Thoracic aorta (tissue), 2 donors: ENCODE results near the gene MAP1LC3B. TPM values are rescaled to one million over a fixed set of nuclear protein-coding genes. Genes with fewer than 3 reads are reported as not detected.

ENCODE experiments used
- ATAC-seq: fragments of 150-250 bp; one replicate; pipeline ENCODE4 v1.8.0; 2017; ENCODE audit warnings: low read depth; ENCODE audit not compliant: insufficient number of reproducible peaks, low FRiP score
- DNase-seq: peaks from one replicate; pipeline ENCODE4 v3.0.0-alpha.2; 2020; ENCODE audit warnings: low spot score
- H3K27ac ChIP-seq, 2 donors: fragments of 200-600 bp; sonication (generic); 1 replicate in 1 of 2; 2 replicates in 1 of 2; pipeline ENCODE4 v1.5.1; 2016; ENCODE audit warnings: mild to moderate bottlenecking in 2 of 2, moderate library complexity in 2 of 2
- H3K27me3 ChIP-seq: fragments of 200-600 bp; sonication (generic); replicated peaks from 2 replicates; pipeline ENCODE4 v1.6.0; 2016; ENCODE audit warnings: mild to moderate bottlenecking; ENCODE audit not compliant: insufficient read depth
- H3K36me3 ChIP-seq: fragments of 200-600 bp; sonication (generic); one replicate; pipeline ENCODE4 v1.5.1; 2016
- H3K4me1 ChIP-seq, 2 donors: fragments of 200-600 bp; sonication (generic); 1 replicate in 1 of 2; 2 replicates in 1 of 2; pipeline versions ENCODE4 v1.5.1 to v1.6.0; 2016; ENCODE audit warnings: low read depth in 2 of 2, mild to moderate bottlenecking in 1 of 2; ENCODE audit not compliant: control insufficient read depth in 1 of 2
- H3K4me3 ChIP-seq: fragments of 200-600 bp; sonication (generic); 2 replicates; pipeline ENCODE4 v1.5.1; 2016; ENCODE audit warnings: mild to moderate bottlenecking
- H3K9me3 ChIP-seq: fragments of 200-600 bp; sonication (generic); 2 replicates; pipeline ENCODE4 v1.5.1; 2016
- total RNA-seq, 2 donors: library from RNA; depleted of rRNA; stranded (reverse); fragments of >200 nt; gene quantifications; one replicate each; pipeline versions ENCODE4 v1.1.0 to v1.2.3, GENCODE V29; 2016
- TF ChIP-seq, protein P1 (sequence below): fragments of 200-600 bp; sonication (generic); IDR thresholded peaks from one replicate; pipeline ENCODE4 v1.5.1; 2019; ENCODE audit warnings: antibody characterized with exemption

Gene MAP1LC3B
- total RNA-seq, 2 donors from 2014 or later = 65.4 to 80.4 TPM

DNA sequence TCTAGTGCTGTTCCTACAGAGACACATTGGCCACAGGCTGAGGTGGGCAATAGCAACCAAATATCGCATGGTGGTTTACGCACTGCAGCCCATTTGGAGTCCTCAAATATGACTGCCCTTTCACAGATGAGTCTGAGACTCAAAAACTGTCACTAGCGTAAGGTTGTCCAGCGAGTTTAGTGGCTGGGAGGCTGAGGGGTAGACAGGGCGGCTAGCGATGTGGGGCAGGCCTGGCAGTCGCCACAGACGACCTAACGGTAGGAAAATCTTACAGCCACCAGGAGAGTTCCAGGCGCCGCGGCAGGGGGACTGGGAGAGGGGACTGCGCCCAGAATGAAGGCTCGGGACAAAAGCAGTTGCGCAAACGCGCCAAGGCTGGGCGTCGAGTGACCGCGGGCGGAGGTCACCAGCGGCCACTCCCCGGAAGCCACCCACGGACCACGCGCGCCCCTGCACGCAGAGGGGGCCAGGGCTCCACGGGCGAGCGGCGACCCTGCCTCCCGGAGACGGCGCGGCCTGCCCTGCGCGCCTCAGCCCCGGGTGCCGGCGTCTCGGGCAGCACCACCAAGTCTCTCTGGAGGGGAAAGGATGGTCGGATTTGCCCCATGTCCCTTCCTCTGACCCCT lies 699 bp upstream of the MAP1LC3B start:
- no peaks in the 10 kb centered on the region for H3K36me3 ChIP-seq
- peak overlapping the region; percentile 97 to 98 for H3K27ac ChIP-seq
- TF ChIP-seq, protein P1, sequence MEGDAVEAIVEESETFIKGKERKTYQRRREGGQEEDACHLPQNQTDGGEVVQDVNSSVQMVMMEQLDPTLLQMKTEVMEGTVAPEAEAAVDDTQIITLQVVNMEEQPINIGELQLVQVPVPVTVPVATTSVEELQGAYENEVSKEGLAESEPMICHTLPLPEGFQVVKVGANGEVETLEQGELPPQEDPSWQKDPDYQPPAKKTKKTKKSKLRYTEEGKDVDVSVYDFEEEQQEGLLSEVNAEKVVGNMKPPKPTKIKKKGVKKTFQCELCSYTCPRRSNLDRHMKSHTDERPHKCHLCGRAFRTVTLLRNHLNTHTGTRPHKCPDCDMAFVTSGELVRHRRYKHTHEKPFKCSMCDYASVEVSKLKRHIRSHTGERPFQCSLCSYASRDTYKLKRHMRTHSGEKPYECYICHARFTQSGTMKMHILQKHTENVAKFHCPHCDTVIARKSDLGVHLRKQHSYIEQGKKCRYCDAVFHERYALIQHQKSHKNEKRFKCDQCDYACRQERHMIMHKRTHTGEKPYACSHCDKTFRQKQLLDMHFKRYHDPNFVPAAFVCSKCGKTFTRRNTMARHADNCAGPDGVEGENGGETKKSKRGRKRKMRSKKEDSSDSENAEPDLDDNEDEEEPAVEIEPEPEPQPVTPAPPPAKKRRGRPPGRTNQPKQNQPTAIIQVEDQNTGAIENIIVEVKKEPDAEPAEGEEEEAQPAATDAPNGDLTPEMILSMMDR = no peak
- DNase-seq (no peak), ATAC-seq (peak; percentile 4)
- H3K4me3 ChIP-seq = peak overlapping the region; percentile 91
- H3K9me3 ChIP-seq = no peaks in the 10 kb centered on the region
- H3K4me1 ChIP-seq = peaks cover 26 to 41% of the 10 kb centered on the region in 2 donors
- H3K27me3 ChIP-seq = no peaks in the 10 kb centered on the region

DNA sequence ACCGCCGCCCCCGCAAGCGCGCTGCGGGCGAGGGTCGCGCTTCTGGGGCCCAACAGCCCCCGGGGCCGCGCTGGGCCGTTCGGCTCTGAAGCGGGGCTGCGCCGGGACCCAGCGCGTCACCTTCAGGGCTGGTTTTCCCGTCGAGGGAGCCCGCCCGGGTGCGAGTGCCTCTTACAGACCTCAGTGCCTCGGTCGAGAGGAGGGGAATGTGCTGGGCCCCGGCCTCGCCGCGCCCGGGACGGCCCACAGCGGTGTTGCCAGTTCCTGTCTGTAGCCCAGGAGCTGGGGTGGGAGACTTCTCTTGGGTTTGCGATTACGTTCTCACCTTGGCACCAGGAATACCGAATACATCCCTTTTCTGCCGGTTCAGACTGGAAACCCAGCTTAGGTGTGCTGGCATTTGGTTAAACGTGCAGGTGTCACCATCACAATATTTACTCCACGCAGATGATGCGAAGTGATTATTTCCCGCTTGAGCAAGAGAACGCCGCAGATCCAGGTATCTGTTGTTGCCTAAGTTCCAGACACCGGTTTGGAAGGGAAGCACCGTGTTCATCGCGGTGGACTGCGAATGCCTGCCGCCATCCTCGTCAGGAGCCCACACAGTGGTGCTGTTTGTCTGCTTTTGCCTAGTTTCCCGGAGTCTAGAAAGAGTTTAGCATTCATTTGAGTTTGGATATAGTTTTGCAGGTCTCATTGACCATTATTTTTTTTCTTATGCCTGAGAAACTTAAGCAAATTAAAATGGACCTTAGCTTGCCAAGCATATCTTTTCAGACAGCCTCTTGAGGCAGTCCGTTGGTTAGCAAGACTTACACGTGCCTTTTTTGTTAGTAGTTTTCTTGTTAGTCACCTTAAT lies 914 bp downstream of the MAP1LC3B start:
- no peaks in the 10 kb centered on the region for H3K36me3 ChIP-seq
- no peaks in the 10 kb centered on the region for H3K27me3 ChIP-seq
- TF ChIP-seq, protein P1 = peak; percentile 18
- H3K27ac ChIP-seq = peak overlapping the region; percentile 84 to 98
- peak overlapping the region; percentile 91 for H3K4me3 ChIP-seq
- peaks cover 19 to 30% of the 10 kb centered on the region in 2 donors for H3K4me1 ChIP-seq
- ATAC-seq (no peak), DNase-seq (no peak)
- H3K9me3 ChIP-seq = no peaks in the 10 kb centered on the region

DNA sequence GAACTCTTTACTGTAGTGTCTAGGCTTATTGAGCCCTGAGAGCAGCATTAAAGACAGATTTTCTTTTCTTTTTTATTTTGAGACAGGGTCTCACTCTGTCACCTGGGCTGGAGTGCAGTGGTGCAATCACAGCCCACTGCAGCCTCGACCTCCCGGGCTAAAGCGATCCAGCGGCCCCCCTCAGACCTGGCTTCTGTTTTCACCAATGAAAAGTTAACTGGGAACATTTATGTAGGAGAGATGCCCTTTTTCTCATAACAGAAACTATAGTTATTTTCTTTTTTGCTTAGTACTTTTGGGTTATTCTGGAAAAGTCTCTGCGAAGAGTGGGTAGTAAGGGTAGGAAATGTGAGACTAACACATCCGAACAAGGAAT lies 1.5 kb downstream of the MAP1LC3B start:
- ATAC-seq = no peak
- Histone ChIP-seq H3K36me3 (peaks cover under 1% of the 10 kb centered on the region), H3K27me3 (no peaks in the 10 kb centered on the region), H3K9me3 (no peaks in the 10 kb centered on the region), H3K4me1 (peaks cover 19 to 29% of the 10 kb centered on the region in 2 donors), H3K27ac (peak overlapping the region in 1 of 2 donors; percentile 98), H3K4me3 (peak overlapping the region; percentile 91)
- TF ChIP-seq, protein P1 = no peak
- no peak for DNase-seq

DNA sequence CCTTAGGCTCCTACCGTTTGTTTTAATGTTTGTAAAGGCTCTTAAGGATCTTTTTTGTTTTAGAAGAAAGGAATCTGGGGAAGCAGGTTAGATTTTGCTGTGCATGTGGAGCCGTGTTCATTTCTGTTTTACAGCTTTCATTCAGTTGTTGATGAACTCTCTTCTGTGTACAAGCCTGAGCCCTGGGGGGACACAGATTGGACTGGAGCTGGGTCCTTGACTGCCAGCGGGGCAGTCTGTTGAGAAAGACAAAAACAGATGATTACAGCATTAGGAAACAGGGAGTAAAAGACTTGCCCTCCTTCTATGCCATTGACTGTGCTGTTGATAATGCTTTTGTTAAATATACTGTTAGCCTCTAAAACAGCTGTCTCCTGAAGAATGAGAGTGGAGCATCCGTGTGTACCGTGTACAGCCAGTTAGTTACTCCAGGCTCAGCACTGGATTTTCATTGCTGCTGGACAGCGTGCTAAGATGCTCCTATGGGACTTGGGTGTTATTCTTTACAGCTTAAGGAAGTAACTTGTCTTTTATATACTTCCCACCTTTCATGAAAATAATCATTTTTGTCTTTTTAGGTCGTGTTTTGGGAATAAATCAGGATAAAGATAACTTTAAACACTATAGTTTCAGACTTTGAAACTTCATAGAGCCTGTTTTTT lies 3.2 kb downstream of the MAP1LC3B start:
- Histone ChIP-seq H3K9me3 (no peaks in the 10 kb centered on the region), H3K4me1 (peaks cover 19 to 29% of the 10 kb centered on the region in 2 donors), H3K27me3 (no peaks in the 10 kb centered on the region), H3K4me3 (no peak overlapping the region), H3K27ac (no peak overlapping the region), H3K36me3 (peaks cover 11% of the 10 kb centered on the region)
- ATAC-seq = no peak
- DNase-seq = no peak
- TF ChIP-seq, protein P1 = no peak
